HFFc6 (cell line): ENCODE measurements around the gene P4HTM. TPM values are rescaled to one million over a fixed set of nuclear protein-coding genes. Genes with fewer than 3 reads are reported as not detected.
A peak's percentile ranks its signal among the peaks of the same experiment; 100 is the strongest.

Experiments
- DNase-seq: peaks from one replicate; pipeline ENCODE4 v3.0.0-alpha.2; 2018
- H3K27ac Mint-ChIP-seq: 2 replicates; pipeline ENCODE4 v1.8.0; 2020; ENCODE audit warnings: mild to moderate bottlenecking, mixed read lengths
- H3K27me3 Mint-ChIP-seq: 2 replicates; pipeline ENCODE4 v1.8.0; 2021; ENCODE audit warnings: mild to moderate bottlenecking, moderate library complexity, mixed read lengths; ENCODE audit not compliant: insufficient read depth
- H3K36me3 Mint-ChIP-seq: 2 replicates; pipeline ENCODE4 v1.8.0; 2021; ENCODE audit warnings: low read depth, mixed read lengths
- H3K4me1 Mint-ChIP-seq: 2 replicates; pipeline ENCODE4 v1.8.0; 2020; ENCODE audit warnings: low read depth, mixed read lengths
- H3K4me3 Mint-ChIP-seq: 2 replicates; pipeline ENCODE4 v1.8.0; 2020; ENCODE audit warnings: mild to moderate bottlenecking, moderate library complexity, mixed read lengths
- H3K9me3 Mint-ChIP-seq: 2 replicates; pipeline ENCODE4 v1.8.0; 2020; ENCODE audit warnings: mild to moderate bottlenecking, mixed read lengths
- CTCF ChIP-seq: fragments of 200-600 bp; sonication (generic); IDR thresholded peaks from 2 replicates; pipeline ENCODE4 v1.5.0; 2021; ENCODE audit warnings: antibody characterized with exemption, mild to moderate bottlenecking
- total RNA-seq, 6 experiments: library from RNA; stranded (reverse); fragmentation: NEBNext Ultra II Directional; extraction: Animal tissue kit (Norgen Biotek cat#: 25700); gene quantifications; 2 replicates in 1 of 6; 3 replicates in 5 of 6; pipeline ENCODE4 v1.2.3, GENCODE V29; 2021

P4HTM gene
- total RNA-seq, 6 experiments from 2014 or later = 29.1 to 41.4 (median 31.6) TPM

GRCh38 chr3:48991851-48992545 is 2.0 kb downstream of the P4HTM start:
- DNase-seq = no peak
- Mint-ChIP-seq H3K27ac (peak overlapping the region; percentile 47; the same call in 1 of the 2 replicates), H3K4me1 (peaks cover 44% of the 10 kb centered on the region), H3K4me3 (peak overlapping the region; percentile 94), H3K9me3 (no peaks in the 10 kb centered on the region), H3K27me3 (peaks cover 5% of the 10 kb centered on the region), H3K36me3 (peaks cover 11% of the 10 kb centered on the region)
- no peak for TF ChIP-seq CTCF

DNA sequence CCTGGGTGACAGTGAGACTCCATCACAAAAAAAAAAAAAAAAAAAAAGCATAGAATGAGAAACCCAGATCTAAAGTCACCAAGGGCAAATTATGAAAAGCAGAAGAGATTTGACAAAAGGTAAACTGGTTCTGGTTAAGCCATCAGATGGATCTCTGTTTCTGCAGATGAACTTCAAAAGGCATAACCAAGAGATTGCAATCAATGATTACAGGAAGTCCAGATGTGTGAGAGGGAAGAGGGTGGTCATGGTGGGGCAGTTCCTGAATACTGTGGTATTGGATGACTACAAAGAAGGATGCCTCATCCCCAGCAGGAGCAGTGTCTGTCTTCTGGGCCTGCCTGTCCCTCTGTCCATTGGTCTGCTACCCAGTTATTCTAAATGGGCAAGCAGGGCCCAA is 3.8 kb downstream of the P4HTM start:
- H3K36me3 Mint-ChIP-seq = peaks cover 11% of the 10 kb centered on the region
- H3K9me3 Mint-ChIP-seq = no peaks in the 10 kb centered on the region
- H3K4me1 Mint-ChIP-seq = peaks cover 36% of the 10 kb centered on the region
- TF ChIP-seq CTCF = no peak
- peaks cover 4% of the 10 kb centered on the region for H3K27me3 Mint-ChIP-seq
- no peak overlapping the region; the same call in 1 of the 2 replicates for H3K27ac Mint-ChIP-seq
- no peak overlapping the region for H3K4me3 Mint-ChIP-seq
- DNase-seq = no peak

DNA sequence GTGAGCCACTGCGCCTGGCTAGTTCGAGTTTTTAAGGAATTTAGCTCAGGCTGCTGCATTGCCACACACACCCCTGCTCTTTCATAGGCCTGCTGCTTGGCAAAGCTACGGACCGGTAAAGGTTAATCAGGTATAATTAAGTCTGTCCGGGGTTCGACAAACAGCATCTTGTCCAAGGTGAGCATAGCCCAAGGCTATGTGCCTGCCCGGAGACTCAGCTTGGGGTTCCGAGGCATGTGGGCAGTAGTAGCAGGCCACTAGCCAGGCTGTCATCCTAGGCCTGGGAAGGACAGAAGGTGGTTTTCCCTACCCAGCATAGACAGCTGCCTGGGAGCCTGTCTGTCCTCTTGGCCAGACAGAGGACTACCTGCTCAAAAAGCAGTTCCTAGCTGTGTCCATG is 6.6 kb downstream of the P4HTM start:
- Mint-ChIP-seq H3K4me3 (no peak overlapping the region), H3K9me3 (no peaks in the 10 kb centered on the region), H3K27me3 (no peaks in the 10 kb centered on the region; the same call in 1 of the 2 replicates), H3K36me3 (peaks cover 11% of the 10 kb centered on the region), H3K27ac (no peak overlapping the region), H3K4me1 (peaks cover 19% of the 10 kb centered on the region)
- no peak for TF ChIP-seq CTCF
- no peak for DNase-seq

- H3K9me3 Mint-ChIP-seq = no peaks in the 10 kb centered on the region
- no peaks in the 10 kb centered on the region; the same call in 1 of the 2 replicates for H3K27me3 Mint-ChIP-seq
Measured at GRCh38 chr3:48997102-48997635, 7.1 kb downstream of the P4HTM start.

More at GRCh38 chr3:48997102-48997635, 7.1 kb downstream of the P4HTM start:
- DNase-seq = no peak
- TF ChIP-seq CTCF = peak; percentile 18; the same call in 1 of the 2 replicates
- Mint-ChIP-seq H3K27ac (no peak overlapping the region), H3K4me3 (no peak overlapping the region), H3K36me3 (peaks cover 7% of the 10 kb centered on the region), H3K4me1 (peaks cover 14% of the 10 kb centered on the region)
